ENCODE data around the gene EEF1AKMT3. TPM values are rescaled to one million over a fixed set of nuclear protein-coding genes. Genes with fewer than 3 reads are reported as not detected.

Gene EEF1AKMT3
- total RNA-seq, 1 donor from 2014 or later: 2.1 TPM

DNA sequence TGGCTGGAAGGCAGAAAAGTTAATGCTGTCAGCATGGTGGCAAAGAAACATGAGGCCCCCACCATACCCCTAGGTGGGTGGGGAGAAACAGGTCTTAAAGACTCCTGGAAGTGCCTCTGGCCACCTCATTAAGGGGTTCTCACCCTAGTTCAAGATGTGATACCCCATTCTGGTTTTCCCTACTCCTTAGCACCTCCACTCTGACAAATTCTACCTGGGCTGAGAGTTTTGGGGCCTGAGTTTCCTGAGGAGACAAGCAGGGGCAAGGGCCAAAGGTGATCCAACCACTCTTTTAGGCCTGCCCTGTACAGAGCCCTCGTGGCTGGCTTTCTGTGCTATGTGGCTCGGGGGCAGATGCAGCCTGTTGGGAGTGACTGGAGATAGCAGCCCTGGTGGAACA lies 54.0 kb downstream of the EEF1AKMT3 start:
- TF ChIP-seq CTCF (IDR thresholded peaks at IDR 0.05): no peak
- intact Hi-C loops (cut with DNase I): no loop called here
- H3K4me1 ChIP-seq: peaks cover 10 to 28% of the 10 kb centered on the region in 2 donors
- H3K4me3 ChIP-seq: no peak overlapping the region
- DNase-seq (ENCODE audit: low spot score in 2 of 2): no peak
- H3K27ac ChIP-seq: peak overlapping the region; percentile 0 to 37
- H3K9me3 ChIP-seq: no peaks in the 10 kb centered on the region
- peaks cover 80 to 81% of the 10 kb centered on the region in 2 donors for H3K36me3 ChIP-seq
- H3K27me3 ChIP-seq: no peaks in the 10 kb centered on the region

GRCh38 chr12:57826966-57827365 lies 54.6 kb downstream of the EEF1AKMT3 start:
- H3K36me3 ChIP-seq: peaks cover 74 to 75% of the 10 kb centered on the region in 2 donors
- H3K27ac ChIP-seq: peak overlapping the region; percentile 0 to 37
- peaks cover 10 to 33% of the 10 kb centered on the region in 2 donors for H3K4me1 ChIP-seq
- H3K27me3 ChIP-seq: no peaks in the 10 kb centered on the region
- intact Hi-C loops (cut with DNase I): no loop called here
- H3K4me3 ChIP-seq: no peak overlapping the region
- no peaks in the 10 kb centered on the region for H3K9me3 ChIP-seq
- no peak for DNase-seq (ENCODE audit: low spot score in 2 of 2)
- no peak for TF ChIP-seq CTCF (IDR thresholded peaks at IDR 0.05)

GRCh38 chr12:57829025-57829777 lies 56.8 kb downstream of the EEF1AKMT3 start:
- Histone ChIP-seq H3K36me3 (peaks cover 52 to 53% of the 10 kb centered on the region in 2 donors), H3K27ac (peak overlapping the region; percentile 34 to 100), H3K9me3 (no peaks in the 10 kb centered on the region), H3K27me3 (no peaks in the 10 kb centered on the region), H3K4me3 (no peak overlapping the region), H3K4me1 (peaks cover 15 to 54% of the 10 kb centered on the region in 2 donors)
- intact Hi-C loops (cut with DNase I): no loop called here
- DNase-seq (ENCODE audit: low spot score in 2 of 2): no peak
- no peak for TF ChIP-seq CTCF (IDR thresholded peaks at IDR 0.05)

DNA sequence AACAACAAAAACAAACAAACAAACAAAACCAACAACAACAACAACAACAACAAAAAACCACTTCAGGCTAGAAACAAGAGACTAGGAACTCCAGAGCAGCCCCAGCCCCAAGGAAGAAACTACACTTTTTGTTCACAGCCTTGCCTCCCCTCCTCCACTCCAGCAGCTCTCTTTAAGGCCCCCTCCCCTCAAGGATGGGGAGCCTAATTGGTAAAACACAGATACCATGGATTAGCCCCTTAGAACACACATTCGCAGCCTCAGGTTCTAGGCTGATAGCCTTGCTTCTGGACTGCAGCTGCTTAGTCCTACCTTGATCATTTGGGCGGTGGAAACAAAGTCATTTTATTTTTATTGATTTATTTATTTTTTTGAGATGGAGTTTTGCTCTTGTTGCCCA lies 58.0 kb downstream of the EEF1AKMT3 start:
- no peak for TF ChIP-seq CTCF (IDR thresholded peaks at IDR 0.05)
- H3K9me3 ChIP-seq: no peaks in the 10 kb centered on the region
- no peaks in the 10 kb centered on the region for H3K27me3 ChIP-seq
- peaks cover 26 to 66% of the 10 kb centered on the region in 2 donors for H3K4me1 ChIP-seq
- DNase-seq (ENCODE audit: low spot score in 2 of 2): no peak
- peak overlapping the region in 1 of 2 donors; percentile 94 for H3K4me3 ChIP-seq
- intact Hi-C loops (cut with DNase I): no loop called here
- H3K36me3 ChIP-seq: peaks cover 40 to 41% of the 10 kb centered on the region in 2 donors
- H3K27ac ChIP-seq: peak overlapping the region; percentile 73 to 100

Other genes with a start within 250 kb of the EEF1AKMT3 start
- gene MBD6, start 249.8 kb upstream of the EEF1AKMT3 start, total RNA-seq: 48.5 TPM
- gene DCTN2, start 225.4 kb upstream of the EEF1AKMT3 start, total RNA-seq: 116 TPM
- not detected for gene KIF5A, start 222.6 kb upstream of the EEF1AKMT3 start, total RNA-seq
- 153 TPM for gene PIP4K2C, start 181.4 kb upstream of the EEF1AKMT3 start, total RNA-seq
- 33.5 TPM for gene DTX3, start 167.8 kb upstream of the EEF1AKMT3 start, total RNA-seq
- 47.8 TPM for gene ARHGEF25, start 161.2 kb upstream of the EEF1AKMT3 start, total RNA-seq
- 16.6 TPM for gene B4GALNT1, start 139.4 kb upstream of the EEF1AKMT3 start, total RNA-seq
- 233 TPM for gene OS9, start 78.5 kb upstream of the EEF1AKMT3 start, total RNA-seq
- 11.5 TPM for gene AGAP2, start 33.9 kb upstream of the EEF1AKMT3 start, total RNA-seq
- 42.3 TPM for gene TSPAN31, start 27.6 kb upstream of the EEF1AKMT3 start, total RNA-seq
- gene CDK4, start 20.3 kb upstream of the EEF1AKMT3 start, total RNA-seq: 82.6 TPM
- gene MARCHF9, start 17.5 kb upstream of the EEF1AKMT3 start, total RNA-seq: 8.4 TPM
- gene CYP27B1, start 5.5 kb upstream of the EEF1AKMT3 start, total RNA-seq: not detected
- gene METTL1, start 509 bp upstream of the EEF1AKMT3 start, total RNA-seq: 29.8 TPM
- 46.8 TPM for gene TSFM, start 10.2 kb downstream of the EEF1AKMT3 start, total RNA-seq
- gene AVIL, start 46.1 kb downstream of the EEF1AKMT3 start, total RNA-seq: 6.4 TPM
- gene CTDSP2, start 74.1 kb downstream of the EEF1AKMT3 start, total RNA-seq: 129 TPM
- not detected for gene ATP23, start 169.0 kb downstream of the EEF1AKMT3 start, total RNA-seq

All from ascending aorta (tissue), 2 donors.